Suprapubic skin (tissue), 4 donors: ENCODE measurements around the gene SMOC2.

Source experiments
- EP300 ChIP-seq: sonication (generic); formaldehyde crosslinking; IDR thresholded peaks from one replicate; pipeline ENCODE4 v1.6.1; 2017; ENCODE audit warnings: antibody characterized with exemption
- POLR2A ChIP-seq, 2 donors: fragments of 450-650 bp; IDR thresholded peaks; one replicate each; pipeline ENCODE4 v1.6.1; 2017; ENCODE audit warnings: antibody characterized with exemption in 2 of 2, mild to moderate bottlenecking in 2 of 2, moderate library complexity in 2 of 2
- POLR2AphosphoS5 ChIP-seq, 3 donors: sonication (generic); formaldehyde crosslinking; IDR thresholded peaks; one replicate each; pipeline ENCODE4 v1.6.1; 2017; ENCODE audit warnings: antibody characterized with exemption in 3 of 3
- TF ChIP-seq, protein P1 (sequence below), 2 donors: fragments of 200-600 bp in 1 of 2; fragments of 450-650 bp in 1 of 2; sonication (generic) in 1 of 2; IDR thresholded peaks; one replicate each; pipeline ENCODE4 v1.5.1; 2016 to 2019; ENCODE audit warnings: antibody characterized with exemption in 2 of 2, mild to moderate bottlenecking in 1 of 2, moderate library complexity in 1 of 2

GRCh38 chr6:168462289-168462853 lies 21.4 kb downstream of the SMOC2 start:
- TF ChIP-seq, protein P1, sequence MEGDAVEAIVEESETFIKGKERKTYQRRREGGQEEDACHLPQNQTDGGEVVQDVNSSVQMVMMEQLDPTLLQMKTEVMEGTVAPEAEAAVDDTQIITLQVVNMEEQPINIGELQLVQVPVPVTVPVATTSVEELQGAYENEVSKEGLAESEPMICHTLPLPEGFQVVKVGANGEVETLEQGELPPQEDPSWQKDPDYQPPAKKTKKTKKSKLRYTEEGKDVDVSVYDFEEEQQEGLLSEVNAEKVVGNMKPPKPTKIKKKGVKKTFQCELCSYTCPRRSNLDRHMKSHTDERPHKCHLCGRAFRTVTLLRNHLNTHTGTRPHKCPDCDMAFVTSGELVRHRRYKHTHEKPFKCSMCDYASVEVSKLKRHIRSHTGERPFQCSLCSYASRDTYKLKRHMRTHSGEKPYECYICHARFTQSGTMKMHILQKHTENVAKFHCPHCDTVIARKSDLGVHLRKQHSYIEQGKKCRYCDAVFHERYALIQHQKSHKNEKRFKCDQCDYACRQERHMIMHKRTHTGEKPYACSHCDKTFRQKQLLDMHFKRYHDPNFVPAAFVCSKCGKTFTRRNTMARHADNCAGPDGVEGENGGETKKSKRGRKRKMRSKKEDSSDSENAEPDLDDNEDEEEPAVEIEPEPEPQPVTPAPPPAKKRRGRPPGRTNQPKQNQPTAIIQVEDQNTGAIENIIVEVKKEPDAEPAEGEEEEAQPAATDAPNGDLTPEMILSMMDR (IDR thresholded peaks at IDR 0.05), result no peak
- TF ChIP-seq POLR2A (IDR thresholded peaks at IDR 0.05), result no peak
- no peak for TF ChIP-seq POLR2AphosphoS5 (IDR thresholded peaks at IDR 0.05)
- no peak for TF ChIP-seq EP300
